ENCODE results near the gene UACA. TPM values are rescaled to one million over a fixed set of nuclear protein-coding genes. Genes with fewer than 3 reads are reported as not detected.
A peak's percentile ranks its signal among the peaks of the same experiment; 100 is the strongest.

The UACA gene
- total RNA-seq, 4 donors from 2014 or later, result 101 to 192 (median 127) TPM

DNA sequence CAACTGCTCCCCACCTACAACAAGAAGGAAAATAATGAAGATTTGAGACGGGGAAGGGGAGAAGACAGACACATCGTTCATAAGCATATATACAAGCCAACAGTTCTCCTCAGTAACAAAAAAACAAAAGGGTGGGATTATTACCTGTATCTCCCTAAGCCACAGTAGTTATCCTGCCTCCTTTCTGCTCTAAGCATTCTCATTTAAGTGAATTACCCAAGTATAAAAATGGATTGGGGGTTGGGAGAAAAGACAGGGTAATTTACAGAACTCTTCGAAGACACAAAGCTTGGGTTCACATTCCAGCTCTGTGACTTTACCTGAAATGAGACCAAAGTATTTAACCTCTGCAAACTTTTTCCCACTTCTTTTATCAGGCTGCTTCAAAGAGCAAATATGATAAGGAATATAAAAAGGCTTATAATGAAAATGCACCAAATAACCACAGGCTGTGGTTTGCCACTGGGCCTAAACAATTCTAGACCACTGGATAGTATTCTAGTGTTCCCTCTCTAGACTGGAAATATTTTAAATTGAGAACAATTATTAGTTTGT lies 64.4 kb downstream of the UACA start:
- H3K27me3 ChIP-seq, result no peaks in the 10 kb centered on the region
- DNase-seq, result no peak
- H3K9me3 ChIP-seq, result no peaks in the 10 kb centered on the region
- H3K27ac ChIP-seq, result peak overlapping the region; percentile 79 to 92 (median 88)
- H3K36me3 ChIP-seq, result no peaks in the 10 kb centered on the region
- intact Hi-C loops (cut with DNase I; ENCODE audit: low total_unique reads), result no loop called here
- peak overlapping the region in 1 of 4 donors; percentile 3 for H3K4me3 ChIP-seq
- in situ Hi-C loops (cut with MboI; ENCODE audit: low sequenced_read_pairs in 4 of 4), result no loop called here
- TF ChIP-seq POLR2A (IDR thresholded peaks at IDR 0.05), result no peak
- TF ChIP-seq, protein P1, sequence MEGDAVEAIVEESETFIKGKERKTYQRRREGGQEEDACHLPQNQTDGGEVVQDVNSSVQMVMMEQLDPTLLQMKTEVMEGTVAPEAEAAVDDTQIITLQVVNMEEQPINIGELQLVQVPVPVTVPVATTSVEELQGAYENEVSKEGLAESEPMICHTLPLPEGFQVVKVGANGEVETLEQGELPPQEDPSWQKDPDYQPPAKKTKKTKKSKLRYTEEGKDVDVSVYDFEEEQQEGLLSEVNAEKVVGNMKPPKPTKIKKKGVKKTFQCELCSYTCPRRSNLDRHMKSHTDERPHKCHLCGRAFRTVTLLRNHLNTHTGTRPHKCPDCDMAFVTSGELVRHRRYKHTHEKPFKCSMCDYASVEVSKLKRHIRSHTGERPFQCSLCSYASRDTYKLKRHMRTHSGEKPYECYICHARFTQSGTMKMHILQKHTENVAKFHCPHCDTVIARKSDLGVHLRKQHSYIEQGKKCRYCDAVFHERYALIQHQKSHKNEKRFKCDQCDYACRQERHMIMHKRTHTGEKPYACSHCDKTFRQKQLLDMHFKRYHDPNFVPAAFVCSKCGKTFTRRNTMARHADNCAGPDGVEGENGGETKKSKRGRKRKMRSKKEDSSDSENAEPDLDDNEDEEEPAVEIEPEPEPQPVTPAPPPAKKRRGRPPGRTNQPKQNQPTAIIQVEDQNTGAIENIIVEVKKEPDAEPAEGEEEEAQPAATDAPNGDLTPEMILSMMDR (IDR thresholded peaks at IDR 0.05 in 4 of 5, conservative IDR thresholded peaks at IDR 0.05 in 1 of 5), result no peak
- ATAC-seq, result no peak
- peaks cover 67 to 80% of the 10 kb centered on the region in 2 donors for H3K4me1 ChIP-seq

DNA sequence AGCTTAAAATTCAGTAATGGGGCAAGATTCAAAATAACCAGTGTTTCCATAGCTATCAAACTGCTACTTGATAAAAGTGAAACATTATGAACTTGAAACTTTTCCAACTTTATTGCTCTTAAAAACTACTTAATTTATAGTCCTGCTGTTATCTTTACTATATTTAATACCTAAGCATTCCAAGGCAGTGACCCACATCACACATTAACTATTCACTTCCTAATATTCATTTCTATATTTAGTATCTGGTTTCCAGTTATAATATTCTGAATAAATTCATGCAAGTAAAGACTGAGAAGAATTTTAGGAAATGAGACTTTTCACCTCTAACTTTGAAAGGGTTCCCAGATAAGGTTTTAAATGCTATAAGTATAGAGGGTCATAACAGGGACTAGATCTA lies 64.9 kb downstream of the UACA start:
- no peaks in the 10 kb centered on the region for H3K36me3 ChIP-seq
- no peak for ATAC-seq
- peaks cover 62 to 77% of the 10 kb centered on the region in 2 donors for H3K4me1 ChIP-seq
- no peak for DNase-seq
- H3K4me3 ChIP-seq, result peak overlapping the region in 1 of 4 donors; percentile 3
- no peaks in the 10 kb centered on the region for H3K9me3 ChIP-seq
- TF ChIP-seq POLR2A (IDR thresholded peaks at IDR 0.05), result no peak
- TF ChIP-seq, protein P1 (IDR thresholded peaks at IDR 0.05 in 4 of 5, conservative IDR thresholded peaks at IDR 0.05 in 1 of 5), result no peak
- peak overlapping the region; percentile 79 to 92 (median 88) for H3K27ac ChIP-seq
- intact Hi-C loops (cut with DNase I; ENCODE audit: low total_unique reads), result no loop called here
- in situ Hi-C loops (cut with MboI; ENCODE audit: low sequenced_read_pairs in 4 of 4), result no loop called here
- no peaks in the 10 kb centered on the region for H3K27me3 ChIP-seq

DNA sequence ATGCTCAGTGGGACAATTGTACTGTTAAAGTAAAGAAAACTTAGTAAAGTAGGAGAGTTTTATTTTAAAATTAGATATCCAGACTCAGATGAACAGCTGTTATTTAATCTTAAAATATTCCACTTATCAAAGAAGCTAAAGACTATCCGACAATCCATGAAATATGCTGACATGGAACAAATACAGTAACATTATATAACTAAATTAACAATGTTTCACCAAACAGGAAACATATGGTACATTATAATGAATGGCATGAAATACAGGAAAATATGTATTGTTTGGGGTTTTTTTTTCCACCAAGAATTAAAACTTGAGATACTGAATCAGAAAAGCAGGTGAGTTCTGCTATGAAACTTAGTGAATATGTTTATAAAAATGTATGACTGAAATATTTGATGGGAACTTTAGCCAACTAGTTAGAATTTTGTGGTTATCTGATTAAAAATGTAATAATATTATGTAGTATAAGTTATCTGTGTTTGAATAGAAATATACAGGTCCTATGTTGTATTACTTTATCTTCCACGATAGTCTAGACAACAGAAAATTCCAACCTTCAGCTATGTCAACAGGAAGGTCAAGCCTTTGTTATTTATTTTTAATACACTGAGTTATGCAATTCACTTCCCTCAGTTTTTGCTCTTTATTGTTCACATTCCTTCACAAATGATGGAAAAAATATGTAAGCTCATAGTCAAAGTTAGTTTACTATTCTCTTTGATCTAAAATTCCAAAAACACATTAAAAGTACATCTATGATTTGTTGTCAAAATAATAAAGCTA lies 72.7 kb downstream of the UACA start:
- no peak overlapping the region for H3K4me3 ChIP-seq
- H3K27ac ChIP-seq, result peak overlapping the region; percentile 24 to 65 (median 32)
- H3K9me3 ChIP-seq, result no peaks in the 10 kb centered on the region
- H3K4me1 ChIP-seq, result peaks cover 38 to 48% of the 10 kb centered on the region in 2 donors
- TF ChIP-seq POLR2A (IDR thresholded peaks at IDR 0.05), result no peak
- TF ChIP-seq, protein P1 (IDR thresholded peaks at IDR 0.05 in 4 of 5, conservative IDR thresholded peaks at IDR 0.05 in 1 of 5), result no peak
- peaks cover 0 to 9% of the 10 kb centered on the region in 2 donors for H3K36me3 ChIP-seq
- ATAC-seq (no peak), DNase-seq (no peak)
- in situ Hi-C loops (cut with MboI; ENCODE audit: low sequenced_read_pairs in 4 of 4) (no loop called here), intact Hi-C loops (cut with DNase I; ENCODE audit: low total_unique reads) (no loop called here)
- H3K27me3 ChIP-seq, result no peaks in the 10 kb centered on the region

DNA sequence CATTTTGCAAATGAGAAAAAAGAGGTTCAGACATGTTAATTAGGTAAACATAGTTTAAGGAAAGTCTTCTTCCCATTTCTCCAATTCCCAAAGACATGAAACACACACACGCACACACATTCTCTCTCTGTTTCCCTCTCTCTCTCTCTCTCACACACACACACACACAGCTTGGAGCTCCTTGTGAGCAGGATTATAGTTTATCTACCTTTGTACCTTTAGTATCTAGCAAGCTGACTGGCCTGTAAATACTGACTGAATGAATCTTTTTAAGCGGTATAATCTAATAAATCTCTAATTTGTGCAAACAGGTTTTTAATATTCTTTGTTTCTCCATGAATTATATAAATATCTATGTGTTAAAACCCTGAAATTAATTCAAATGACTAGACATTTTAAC lies 73.3 kb downstream of the UACA start:
- Histone ChIP-seq H3K36me3 (peaks cover 0 to 14% of the 10 kb centered on the region in 2 donors), H3K4me1 (peaks cover 38 to 41% of the 10 kb centered on the region in 2 donors), H3K4me3 (no peak overlapping the region), H3K9me3 (no peaks in the 10 kb centered on the region), H3K27ac (peak overlapping the region in 3 of 4 donors; percentile 24 to 65 (median 32)), H3K27me3 (no peaks in the 10 kb centered on the region)
- ATAC-seq, result no peak
- no peak for DNase-seq
- in situ Hi-C loops (cut with MboI; ENCODE audit: low sequenced_read_pairs in 4 of 4) (no loop called here), intact Hi-C loops (cut with DNase I; ENCODE audit: low total_unique reads) (no loop called here)
- TF ChIP-seq, protein P1 (IDR thresholded peaks at IDR 0.05 in 4 of 5, conservative IDR thresholded peaks at IDR 0.05 in 1 of 5), result no peak
- no peak for TF ChIP-seq POLR2A (IDR thresholded peaks at IDR 0.05)
